Pancreas (tissue), 10 donors: Measurements from ENCODE around the gene ZNF385C. TPM values are rescaled to one million over a fixed set of nuclear protein-coding genes. Genes with fewer than 3 reads are reported as not detected.

Experiments
- ATAC-seq, 4 donors: fragments of 200-7000 bp; cut with Tn5 transposase; one replicate each; pipeline versions ENCODE4 v1.8.0 to v1.9.1; 2020; ENCODE audit warnings: mild to moderate bottlenecking in 4 of 4, moderate library complexity in 4 of 4
- DNase-seq, 6 donors: peaks; one replicate each; pipeline ENCODE4 v3.0.0-alpha.2; 2020
- FAIRE-seq: peaks from 2 replicates; lab custom pipeline; 2012; peaks lifted over from hg19 to GRCh38; lab: Jason Lieb, UNC
- H3K27ac ChIP-seq, 4 donors: fragments of 200-600 bp; sonication (generic); 1 replicate in 3 of 4; 2 replicates in 1 of 4; pipeline versions ENCODE4 v1.5.0 to v1.8.0; 2020
- H3K27me3 ChIP-seq, 4 donors: fragments of 200-600 bp; one replicate each; pipeline ENCODE4 v1.8.0; 2021
- H3K36me3 ChIP-seq, 3 donors: fragments of 200-600 bp; sonication (generic) in 1 of 3; one replicate each; pipeline versions ENCODE4 v1.5.0 to v1.8.0; 2020 to 2021
- H3K4me1 ChIP-seq, 3 donors: fragments of 200-600 bp; one replicate each; pipeline ENCODE4 v1.8.0; 2021
- H3K4me3 ChIP-seq, 4 donors: fragments of 200-600 bp; sonication (generic) in 2 of 4; one replicate each; pipeline versions ENCODE4 v1.5.0 to v1.8.0; 2020 to 2021
- H3K9me3 ChIP-seq, 4 donors: fragments of 200-600 bp; one replicate each; pipeline ENCODE4 v1.8.0; 2021
- WGBS, 2 donors: extraction: QIAGEN DNeasy Blood & Tissue Kit; methylation state at CpG; one replicate each; pipeline ENCODE4 v1.1.7; 2013; 5-methylcytosine and 5-hydroxymethylcytosine counted together
- intact Hi-C, 3 donors: fragments of 100-400 bp; cut with DNase I; formaldehyde crosslinking; loops; one replicate each; pipeline versions ENCODE4 v1.11.1 to v1.14.2; 2022
- polyA plus RNA-seq, 2 donors: library from polyadenylated mRNA; stranded (reverse); fragments of 200-250 nt; gene quantifications; one replicate each; pipeline ENCODE4 v1.2.3, GENCODE V29; 2013
- total RNA-seq, 6 donors: library from RNA; stranded (reverse); fragmentation: NEBNext Ultra II Directional in 4 of 6; extraction: Animal tissue kit (Norgen Biotek cat#: 25700) in 4 of 6; gene quantifications; one replicate each; pipeline versions ENCODE4 v1.2.1 to v1.2.4, GENCODE V29; 2021 to 2023
- TF ChIP-seq, protein P1 (sequence below), 4 donors: fragments of 200-600 bp; sonication (generic) in 3 of 4; IDR thresholded peaks; one replicate each; pipeline versions ENCODE4 v1.5.0 to v1.8.0; 2021; ENCODE audit warnings: antibody characterized with exemption in 4 of 4
- donor health status: healthy with polysubstance abuse.
- donor health status: DM: no; HTN: no; CAD: no; lungs with moderate emphysema.
- donor health status: DM: no; HTN: no; CAD: no.
- donor health status: control.
- donor health status: control.
- donor health status: Bipolar disorder and iron deficiency.
- donor health status: DM: yes; HTN: yes; CAD: no.
- donor health status: DM: no; HTN: no; CAD: no.
- donor health status: DM: no; HTN: no; CAD: no.
- donor health status: DM: yes; HTN: yes; CAD: no.

ZNF385C gene
- total and polyA plus RNA-seq, 8 donors, result 0.67 to 2.6 (median 1.6) TPM

GRCh38 chr17:42109086-42109485, 10.8 kb upstream of the ZNF385C start:
- Histone ChIP-seq H3K9me3 (no peaks in the 10 kb centered on the region), H3K36me3 (peaks cover 0 to 2% (median 0%) of the 10 kb centered on the region in 3 donors), H3K27ac (no peak overlapping the region), H3K27me3 (no peaks in the 10 kb centered on the region), H3K4me3 (no peak overlapping the region), H3K4me1 (peaks cover 6 to 13% (median 11%) of the 10 kb centered on the region in 3 donors)
- WGBS, 2 donors, result 88 to 90% methylated on average over 9 of the region's 9 CpGs
- FAIRE-seq (no peak), DNase-seq (peak in 1 of 6 donors; percentile 55), ATAC-seq (no peak)
- intact Hi-C loops, result loop anchor here in 1 of 3 donors (10.0 kb wide), 1 partner anchor 84 kb away; the partner anchor contains the start of gene NKIRAS2
- TF ChIP-seq, protein P1, sequence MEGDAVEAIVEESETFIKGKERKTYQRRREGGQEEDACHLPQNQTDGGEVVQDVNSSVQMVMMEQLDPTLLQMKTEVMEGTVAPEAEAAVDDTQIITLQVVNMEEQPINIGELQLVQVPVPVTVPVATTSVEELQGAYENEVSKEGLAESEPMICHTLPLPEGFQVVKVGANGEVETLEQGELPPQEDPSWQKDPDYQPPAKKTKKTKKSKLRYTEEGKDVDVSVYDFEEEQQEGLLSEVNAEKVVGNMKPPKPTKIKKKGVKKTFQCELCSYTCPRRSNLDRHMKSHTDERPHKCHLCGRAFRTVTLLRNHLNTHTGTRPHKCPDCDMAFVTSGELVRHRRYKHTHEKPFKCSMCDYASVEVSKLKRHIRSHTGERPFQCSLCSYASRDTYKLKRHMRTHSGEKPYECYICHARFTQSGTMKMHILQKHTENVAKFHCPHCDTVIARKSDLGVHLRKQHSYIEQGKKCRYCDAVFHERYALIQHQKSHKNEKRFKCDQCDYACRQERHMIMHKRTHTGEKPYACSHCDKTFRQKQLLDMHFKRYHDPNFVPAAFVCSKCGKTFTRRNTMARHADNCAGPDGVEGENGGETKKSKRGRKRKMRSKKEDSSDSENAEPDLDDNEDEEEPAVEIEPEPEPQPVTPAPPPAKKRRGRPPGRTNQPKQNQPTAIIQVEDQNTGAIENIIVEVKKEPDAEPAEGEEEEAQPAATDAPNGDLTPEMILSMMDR (IDR thresholded peaks at IDR 0.05), result no peak

- H3K9me3 ChIP-seq, result no peaks in the 10 kb centered on the region
- FAIRE-seq (no peak), ATAC-seq (peak; percentile 38 to 81 (median 58)), DNase-seq (peak; percentile 68 to 82 (median 78))
- intact Hi-C loops, result loop anchor here in 1 of 3 donors (10.0 kb wide), 1 partner anchor 83 kb away; the partner anchor contains the start of gene NKIRAS2
- H3K36me3 ChIP-seq, result no peaks in the 10 kb centered on the region
- H3K27me3 ChIP-seq, result no peaks in the 10 kb centered on the region
- no peak overlapping the region for H3K27ac ChIP-seq
- no peak overlapping the region for H3K4me3 ChIP-seq
- peaks cover 2 to 9% (median 8%) of the 10 kb centered on the region in 3 donors for H3K4me1 ChIP-seq
- WGBS, 2 donors, result 74 to 77% methylated on average over 50 to 51 of the region's 51 CpGs
- TF ChIP-seq, protein P1 (IDR thresholded peaks at IDR 0.05), result no peak
Observed at GRCh38 chr17:42107597-42108576, 9.6 kb upstream of the ZNF385C start.

DNA sequence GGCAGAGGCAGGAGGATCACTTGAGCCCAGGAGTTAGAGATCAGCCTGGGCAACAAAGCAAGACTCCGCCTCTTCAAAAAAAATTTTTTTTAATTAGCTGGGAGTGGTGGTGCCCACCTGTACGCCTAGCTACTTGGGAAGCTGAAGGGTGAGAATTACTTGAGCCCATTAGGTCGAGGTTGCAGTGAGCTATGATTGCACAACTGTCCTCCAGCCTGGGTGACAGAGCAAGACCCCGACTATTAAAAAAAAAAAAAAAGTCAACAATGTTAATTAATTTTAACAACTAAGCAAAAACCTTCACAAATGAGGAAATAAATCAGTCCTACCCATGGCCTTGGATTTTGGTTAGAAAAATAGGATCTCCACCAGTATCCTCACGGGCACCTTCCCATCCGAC, 8.9 kb upstream of the ZNF385C start:
- ATAC-seq, result no peak
- Histone ChIP-seq H3K36me3 (no peaks in the 10 kb centered on the region), H3K27me3 (no peaks in the 10 kb centered on the region), H3K4me1 (peaks cover 0 to 6% (median 5%) of the 10 kb centered on the region in 3 donors), H3K4me3 (no peak overlapping the region), H3K27ac (no peak overlapping the region), H3K9me3 (no peaks in the 10 kb centered on the region)
- TF ChIP-seq, protein P1 (IDR thresholded peaks at IDR 0.05), result no peak
- no peak for DNase-seq
- no peak for FAIRE-seq
- WGBS, 2 donors, result 81 to 84% methylated on average over 6 of the region's 6 CpGs
- intact Hi-C loops, result loop anchor here in 1 of 3 donors (10.0 kb wide), 1 partner anchor 82 kb away; the partner anchor contains the start of gene NKIRAS2

GRCh38 chr17:42106009-42106408, 7.7 kb upstream of the ZNF385C start:
- H3K27ac ChIP-seq, result no peak overlapping the region
- TF ChIP-seq, protein P1 (IDR thresholded peaks at IDR 0.05), result no peak
- 91 to 98% methylated on average over 2 of the region's 2 CpGs for WGBS, 2 donors
- H3K4me3 ChIP-seq, result no peak overlapping the region
- H3K27me3 ChIP-seq, result no peaks in the 10 kb centered on the region
- no peaks in the 10 kb centered on the region for H3K4me1 ChIP-seq
- intact Hi-C loops, result loop anchor here in 1 of 3 donors (10.0 kb wide), 1 partner anchor 81 kb away; the partner anchor contains the start of gene NKIRAS2
- DNase-seq (no peak), ATAC-seq (no peak), FAIRE-seq (no peak)
- no peaks in the 10 kb centered on the region for H3K36me3 ChIP-seq
- H3K9me3 ChIP-seq, result no peaks in the 10 kb centered on the region
